ENCODE data around the gene CYB5R4. TPM values are rescaled to one million over a fixed set of nuclear protein-coding genes. Genes with fewer than 3 reads are reported as not detected.
"Not testable (repeated sequence)": the region's sequence is repeated elsewhere in the genome, so short reads cannot be mapped to it uniquely, and the experiment has no call there.

The CYB5R4 gene
- total RNA-seq, 3 donors from 2014 or later (not counting 1 experiment from before 2014, with no cell fraction given) = 34.0 to 40.5 (median 34.5) TPM

GRCh38 chr6:83893024-83893423, 33.5 kb downstream of the CYB5R4 start:
- Histone ChIP-seq H3K9me3 (ENCODE audit: control insufficient read depth, insufficient read depth, low read length) (no peaks in the 10 kb centered on the region), H3K27ac (ENCODE audit: low read length) (no peak overlapping the region), H3K4me1 (ENCODE audit: control insufficient read depth, insufficient read depth, low read length) (no peaks in the 10 kb centered on the region), H3K27me3 (ENCODE audit: control insufficient read depth, insufficient read depth, low read length) (no peaks in the 10 kb centered on the region), H3K4me3 (ENCODE audit: low read length) (no peak overlapping the region), H3K36me3 (ENCODE audit: control insufficient read depth, insufficient read depth, low read length) (peaks cover 4% of the 10 kb centered on the region)
- H3K36me3 Mint-ChIP-seq = no peaks in the 10 kb centered on the region
- H3K27ac Mint-ChIP-seq = no peak overlapping the region
- H3K27me3 Mint-ChIP-seq (ENCODE audit: low read depth in 2 of 2) = no peaks in the 10 kb centered on the region
- ATAC-seq = no peak
- H3K4me1 Mint-ChIP-seq = peaks cover 44 to 54% of the 10 kb centered on the region in 2 donors
- 75% methylated on average over 1 of the region's 1 CpG for WGBS (ENCODE audit: insufficient coverage)
- no peak for DNase-seq
- no peak overlapping the region for H3K4me3 Mint-ChIP-seq
- TF ChIP-seq, protein P1, sequence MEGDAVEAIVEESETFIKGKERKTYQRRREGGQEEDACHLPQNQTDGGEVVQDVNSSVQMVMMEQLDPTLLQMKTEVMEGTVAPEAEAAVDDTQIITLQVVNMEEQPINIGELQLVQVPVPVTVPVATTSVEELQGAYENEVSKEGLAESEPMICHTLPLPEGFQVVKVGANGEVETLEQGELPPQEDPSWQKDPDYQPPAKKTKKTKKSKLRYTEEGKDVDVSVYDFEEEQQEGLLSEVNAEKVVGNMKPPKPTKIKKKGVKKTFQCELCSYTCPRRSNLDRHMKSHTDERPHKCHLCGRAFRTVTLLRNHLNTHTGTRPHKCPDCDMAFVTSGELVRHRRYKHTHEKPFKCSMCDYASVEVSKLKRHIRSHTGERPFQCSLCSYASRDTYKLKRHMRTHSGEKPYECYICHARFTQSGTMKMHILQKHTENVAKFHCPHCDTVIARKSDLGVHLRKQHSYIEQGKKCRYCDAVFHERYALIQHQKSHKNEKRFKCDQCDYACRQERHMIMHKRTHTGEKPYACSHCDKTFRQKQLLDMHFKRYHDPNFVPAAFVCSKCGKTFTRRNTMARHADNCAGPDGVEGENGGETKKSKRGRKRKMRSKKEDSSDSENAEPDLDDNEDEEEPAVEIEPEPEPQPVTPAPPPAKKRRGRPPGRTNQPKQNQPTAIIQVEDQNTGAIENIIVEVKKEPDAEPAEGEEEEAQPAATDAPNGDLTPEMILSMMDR (IDR thresholded peaks at IDR 0.05) = no peak
- no peaks in the 10 kb centered on the region for H3K9me3 Mint-ChIP-seq
- intact Hi-C loops (cut with micrococcal nuclease) = no loop called here

GRCh38 chr6:83897094-83897493, 37.6 kb downstream of the CYB5R4 start:
- H3K4me1 ChIP-seq (ENCODE audit: control insufficient read depth, insufficient read depth, low read length); H3K4me3 Mint-ChIP-seq; H3K9me3 Mint-ChIP-seq; H3K9me3 ChIP-seq (ENCODE audit: control insufficient read depth, insufficient read depth, low read length); H3K27me3 ChIP-seq (ENCODE audit: control insufficient read depth, insufficient read depth, low read length); H3K27ac ChIP-seq (ENCODE audit: low read length); ATAC-seq; H3K36me3 ChIP-seq (ENCODE audit: control insufficient read depth, insufficient read depth, low read length); H3K4me3 ChIP-seq (ENCODE audit: low read length); DNase-seq; intact Hi-C loops (cut with micrococcal nuclease); H3K36me3 Mint-ChIP-seq; H3K27me3 Mint-ChIP-seq (ENCODE audit: low read depth in 2 of 2); H3K27ac Mint-ChIP-seq: not testable (repeated sequence)
- H3K4me1 Mint-ChIP-seq = peaks cover 52 to 54% of the 10 kb centered on the region in 2 donors
- no CpG with 5 or more reads among the region's 2 CpGs for WGBS (ENCODE audit: insufficient coverage)

DNA sequence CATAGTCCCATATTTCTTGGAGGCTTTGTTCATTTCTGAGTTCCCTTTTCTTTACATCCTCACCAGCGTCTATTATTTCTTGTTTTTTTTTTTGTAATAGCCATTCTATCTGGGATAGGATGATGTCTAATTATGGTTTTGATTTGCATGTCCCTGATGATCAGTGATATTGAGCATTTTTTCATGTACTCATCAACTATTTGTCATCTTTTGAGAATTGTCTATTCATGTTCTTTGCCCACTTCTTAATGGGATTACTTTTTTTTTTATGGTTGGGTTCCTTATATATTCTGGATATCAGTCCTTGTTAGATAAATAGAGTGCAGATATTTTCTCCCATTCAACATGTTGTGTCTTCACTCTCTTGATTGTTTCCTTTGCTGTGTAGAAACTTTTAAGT, 42.1 kb downstream of the CYB5R4 start:
- H3K27ac ChIP-seq (ENCODE audit: low read length) = no peak overlapping the region
- peaks cover 21% of the 10 kb centered on the region for H3K36me3 Mint-ChIP-seq
- H3K4me3 ChIP-seq (ENCODE audit: low read length) = no peak overlapping the region
- no peak overlapping the region for H3K27ac Mint-ChIP-seq
- H3K36me3 ChIP-seq (ENCODE audit: control insufficient read depth, insufficient read depth, low read length) = no peaks in the 10 kb centered on the region
- H3K9me3 Mint-ChIP-seq = peaks cover 2 to 5% of the 10 kb centered on the region in 2 donors
- intact Hi-C loops (cut with micrococcal nuclease) = no loop called here
- no peak for ATAC-seq
- no peaks in the 10 kb centered on the region for H3K4me1 ChIP-seq (ENCODE audit: control insufficient read depth, insufficient read depth, low read length)
- TF ChIP-seq, protein P1 (IDR thresholded peaks at IDR 0.05) = no peak
- no peaks in the 10 kb centered on the region for H3K27me3 Mint-ChIP-seq (ENCODE audit: low read depth in 2 of 2)
- H3K27me3 ChIP-seq (ENCODE audit: control insufficient read depth, insufficient read depth, low read length) = no peaks in the 10 kb centered on the region
- WGBS (ENCODE audit: insufficient coverage) = no CpG with 5 or more reads among the region's 1 CpG
- no peak for DNase-seq
- no peaks in the 10 kb centered on the region for H3K9me3 ChIP-seq (ENCODE audit: control insufficient read depth, insufficient read depth, low read length)
- H3K4me3 Mint-ChIP-seq = no peak overlapping the region
- H3K4me1 Mint-ChIP-seq = peaks cover 61 to 63% of the 10 kb centered on the region in 2 donors

- H3K9me3 ChIP-seq (ENCODE audit: control insufficient read depth, insufficient read depth, low read length) = no peaks in the 10 kb centered on the region
- H3K27me3 ChIP-seq (ENCODE audit: control insufficient read depth, insufficient read depth, low read length) = no peaks in the 10 kb centered on the region
- no peaks in the 10 kb centered on the region for H3K4me1 ChIP-seq (ENCODE audit: control insufficient read depth, insufficient read depth, low read length)
- Mint-ChIP-seq H3K27me3 (ENCODE audit: low read depth in 2 of 2) (no peaks in the 10 kb centered on the region), H3K27ac (no peak overlapping the region), H3K4me3 (no peak overlapping the region), H3K36me3 (peaks cover 21% of the 10 kb centered on the region), H3K4me1 (peaks cover 66 to 73% of the 10 kb centered on the region in 2 donors), H3K9me3 (peaks cover 2 to 5% of the 10 kb centered on the region in 2 donors)
- no peaks in the 10 kb centered on the region for H3K36me3 ChIP-seq (ENCODE audit: control insufficient read depth, insufficient read depth, low read length)
- no peak overlapping the region for H3K27ac ChIP-seq (ENCODE audit: low read length)
- TF ChIP-seq, protein P1 (IDR thresholded peaks at IDR 0.05) = no peak
- intact Hi-C loops (cut with micrococcal nuclease) = no loop called here
- 95% methylated on average over 2 of the region's 4 CpGs for WGBS (ENCODE audit: insufficient coverage)
- ATAC-seq = no peak
- DNase-seq = no peak
- no peak overlapping the region for H3K4me3 ChIP-seq (ENCODE audit: low read length)
These were observed 44.9 kb downstream of the CYB5R4 start for GRCh38 chr6:83904395-83904794.

Data from natural killer cell (primary cell).